HepG2 (cell line): ENCODE data around the gene ZDHHC15. TPM values are rescaled to one million over a fixed set of nuclear protein-coding genes. Genes with fewer than 3 reads are reported as not detected.
"Not testable (repeated sequence)": the region's sequence is repeated elsewhere in the genome, so short reads cannot be mapped to it uniquely, and the experiment has no call there.

Experiments used
- ATAC-seq: fragments of 200-7000 bp; cut with Tn5 transposase; 3 replicates; pipeline ENCODE4 v1.9.1; 2020; ENCODE audit warnings: mild to moderate bottlenecking, moderate library complexity
- BruUV-seq: library from RNA; stranded (reverse); fragments of 400-500 nt; replicated peaks from 2 replicates; lab custom pipeline; 2021; lab: Mats Ljungman, UMichigan
- CTCF ChIA-PET: fragments of 300-600 bp; formaldehyde crosslinking; extraction: SDS; loops from one replicate; lab custom pipeline; 2021; ENCODE audit warnings: low total read pairs, inconsistent platforms, low intra/inter-chr PET ratio; lab: Yijun Ruan, JAX
- POLR2A ChIA-PET: fragments of 350-600 bp; sonication (Branson Sonifier 250); formaldehyde crosslinking; loops from one replicate; lab custom pipeline; 2020; ENCODE audit warnings: antibody characterized with exemption, inconsistent platforms; lab: Yijun Ruan, JAX
- DNase-seq: peaks from one replicate; pipeline ENCODE4 v3.0.0-alpha.2; 2015; ENCODE audit warnings: low spot score
- FAIRE-seq: peaks from 3 replicates; lab custom pipeline; 2011; peaks lifted over from hg19 to GRCh38; lab: Jason Lieb, UNC
- H2AFZ ChIP-seq: one replicate; pipeline ENCODE4 v1.6.1; 2011; ENCODE audit warnings: low read length, inconsistent platforms
- H3K27ac ChIP-seq: fragments of 300-600 bp; 3 replicates; pipeline ENCODE4 v1.8.0; 2011; ENCODE audit warnings: mixed run types, mild to moderate bottlenecking, mixed read lengths, low read length, inconsistent platforms; ENCODE audit not compliant: insufficient read depth; ENCODE audit errors: extremely low read length
- H3K27me3 ChIP-seq, 2 experiments: fragments of 200-600 bp in 1 of 2; 2 replicates in 1 of 2; 3 replicates in 1 of 2; pipeline versions ENCODE4 v1.6.0 to v1.8.0; 2011; ENCODE audit warnings: low read length in 2 of 2, mild to moderate bottlenecking in 2 of 2, moderate library complexity in 2 of 2, inconsistent platforms in 1 of 2; ENCODE audit not compliant: insufficient read depth in 2 of 2, control insufficient read depth in 1 of 2
- H3K36me3 ChIP-seq, 2 experiments: fragments of 200-600 bp in 1 of 2; replicated peaks in 1 of 2; 2 replicates in 1 of 2; 3 replicates in 1 of 2; pipeline versions ENCODE4 v1.5.1 to v1.8.0; 2011; ENCODE audit warnings: low read length in 2 of 2, inconsistent platforms in 1 of 2; ENCODE audit not compliant: insufficient read depth in 2 of 2, control insufficient read depth in 1 of 2
- H3K4me1 ChIP-seq: 2 replicates; pipeline ENCODE4 v1.5.1; 2012; ENCODE audit warnings: low read length, inconsistent platforms; ENCODE audit not compliant: insufficient read depth
- H3K4me2 ChIP-seq: 2 replicates; pipeline ENCODE4 v1.6.0; 2011; ENCODE audit warnings: low read depth, low read length, inconsistent platforms
- H3K4me3 ChIP-seq, 3 experiments: fragments of 200-600 bp in 1 of 3; sonication (generic), shearing (Covaris generic) in 1 of 3; replicated peaks in 1 of 3; 2 replicates each; pipeline ENCODE4 v1.5.1; 2011 to 2016; ENCODE audit warnings: low read length in 3 of 3, inconsistent platforms in 2 of 3, low read depth in 2 of 3, mild to moderate bottlenecking in 2 of 3, control low read depth in 1 of 3, mixed read lengths in 1 of 3; ENCODE audit not compliant: insufficient read depth in 1 of 3
- H3K79me2 ChIP-seq: one replicate; pipeline ENCODE4 v1.6.1; 2011; ENCODE audit warnings: low read length, inconsistent platforms; ENCODE audit not compliant: insufficient read depth
- H3K9ac ChIP-seq: 2 replicates; pipeline ENCODE4 v1.6.0; 2011; ENCODE audit warnings: mild to moderate bottlenecking, low read depth, low read length, inconsistent platforms; ENCODE audit not compliant: insufficient read depth
- H3K9me3 ChIP-seq: 2 replicates; pipeline ENCODE4 v1.5.1; 2012; ENCODE audit warnings: mild to moderate bottlenecking, low read length
- H4K20me1 ChIP-seq: 2 replicates; pipeline ENCODE4 v1.6.0; 2011; ENCODE audit warnings: inconsistent platforms, mild to moderate bottlenecking, low read length, moderate library complexity; ENCODE audit not compliant: insufficient read depth
- WGBS: methylation state at CpG from one replicate; pipeline ENCODE4 v1.1.6; 2017; ENCODE audit warnings: low lambda C conversion rate; 5-methylcytosine and 5-hydroxymethylcytosine counted together
- in situ Hi-C: cut with HindIII; loops from 2 replicates; pipeline ENCODE4 v1.10.0; 2017; ENCODE audit warnings: low pct_unique_long_range_greater_than_20kb; ENCODE audit not compliant: extremely low pct_ligation_motif_present
- intact Hi-C: fragments of 100-400 bp; cut with micrococcal nuclease; formaldehyde crosslinking; loops from one replicate; pipeline ENCODE4 v1.10.0; 2022; ENCODE audit not compliant: unreplicated experiment
- polyA plus RNA-seq, 8 experiments: library from polyadenylated mRNA; depleted of rRNA in 3 of 8; stranded (reverse) in 7 of 8; unstranded in 1 of 8; fragments of >200 nt; fragmentation: Illumina TruSeq in 4 of 8; extraction: Trizol in 4 of 8; gene quantifications; 2 replicates each; pipeline versions ENCODE4 v1.2.1 to v1.2.3, GENCODE V29; 2011 to 2016; ENCODE audit warnings: low read depth in 4 of 8, missing spikeins in 1 of 8, mixed read lengths in 1 of 8; ENCODE audit not compliant: insufficient read depth in 1 of 8
- total RNA-seq, 5 experiments: library from RNA; depleted of rRNA; stranded (reverse); fragments of >200 nt; fragmentation: Illumina TruSeq; extraction: Trizol; gene quantifications; 2 replicates each; pipeline ENCODE4 v1.2.3, GENCODE V29; 2016; ENCODE audit warnings: low read depth in 1 of 5
- TF ChIP-seq, protein P1 (sequence below): sonication (generic); formaldehyde crosslinking; IDR thresholded peaks from 2 replicates; pipeline ENCODE4 v1.4.0; 2020; ENCODE audit warnings: missing genetic modification reagents

The ZDHHC15 gene
- total and polyA plus RNA-seq, 2 of the 13 experiments (the other 11 are each of a cell fraction or from before 2014, with no cell fraction given): 0.20 TPM; not detected in 1

DNA sequence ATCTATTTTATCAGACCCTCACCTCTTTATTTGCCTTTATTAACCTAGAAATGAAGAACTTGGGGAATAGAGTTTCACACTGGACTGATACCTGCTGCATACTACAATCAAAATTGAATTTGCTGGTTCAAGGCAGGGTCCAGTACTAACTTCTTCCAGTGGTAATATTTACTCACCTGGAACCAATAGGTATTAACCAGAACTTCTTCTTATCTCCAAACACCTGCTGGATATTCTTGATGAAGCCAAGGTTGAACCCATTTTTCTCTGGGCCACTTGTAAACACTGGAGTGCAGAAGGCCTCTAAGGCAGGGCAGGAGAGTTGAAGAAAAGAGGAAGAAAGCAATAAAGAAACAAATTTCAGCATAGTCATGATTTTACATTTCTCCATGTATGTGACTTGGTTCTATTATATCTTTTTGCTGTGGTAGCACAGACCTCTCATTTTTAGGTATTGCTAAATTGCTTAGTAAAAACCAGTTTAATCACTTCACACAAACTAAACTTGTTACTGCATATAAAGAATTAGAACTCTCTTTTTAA lies 101.1 kb downstream of the ZDHHC15 start:
- no peaks in the 10 kb centered on the region for H3K4me1 ChIP-seq
- POLR2A ChIA-PET: no interaction called here
- TF ChIP-seq, protein P1, sequence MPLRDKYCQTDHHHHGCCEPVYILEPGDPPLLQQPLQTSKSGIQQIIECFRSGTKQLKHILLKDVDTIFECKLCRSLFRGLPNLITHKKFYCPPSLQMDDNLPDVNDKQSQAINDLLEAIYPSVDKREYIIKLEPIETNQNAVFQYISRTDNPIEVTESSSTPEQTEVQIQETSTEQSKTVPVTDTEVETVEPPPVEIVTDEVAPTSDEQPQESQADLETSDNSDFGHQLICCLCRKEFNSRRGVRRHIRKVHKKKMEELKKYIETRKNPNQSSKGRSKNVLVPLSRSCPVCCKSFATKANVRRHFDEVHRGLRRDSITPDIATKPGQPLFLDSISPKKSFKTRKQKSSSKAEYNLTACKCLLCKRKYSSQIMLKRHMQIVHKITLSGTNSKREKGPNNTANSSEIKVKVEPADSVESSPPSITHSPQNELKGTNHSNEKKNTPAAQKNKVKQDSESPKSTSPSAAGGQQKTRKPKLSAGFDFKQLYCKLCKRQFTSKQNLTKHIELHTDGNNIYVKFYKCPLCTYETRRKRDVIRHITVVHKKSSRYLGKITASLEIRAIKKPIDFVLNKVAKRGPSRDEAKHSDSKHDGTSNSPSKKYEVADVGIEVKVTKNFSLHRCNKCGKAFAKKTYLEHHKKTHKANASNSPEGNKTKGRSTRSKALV (CRISPR knock-in tag): no peak
- TF ChIP-seq, all 625 proteins: peak for 0
- Histone ChIP-seq H3K4me2 (no peak overlapping the region), H4K20me1 (no peaks in the 10 kb centered on the region), H3K27me3 (no peaks in the 10 kb centered on the region), H3K36me3 (no peaks in the 10 kb centered on the region), H3K79me2 (no peaks in the 10 kb centered on the region), H3K27ac (no peak overlapping the region), H3K9me3 (no peaks in the 10 kb centered on the region), H3K4me3 (no peak overlapping the region), H3K9ac (no peak overlapping the region), H2AFZ (no peak overlapping the region)
- ATAC-seq (no peak), DNase-seq (no peak), FAIRE-seq (no peak)
- no TSS peak for BruUV-seq
- CTCF ChIA-PET: no interaction called here
- in situ Hi-C loops (no loop called here), intact Hi-C loops (no loop called here)

DNA sequence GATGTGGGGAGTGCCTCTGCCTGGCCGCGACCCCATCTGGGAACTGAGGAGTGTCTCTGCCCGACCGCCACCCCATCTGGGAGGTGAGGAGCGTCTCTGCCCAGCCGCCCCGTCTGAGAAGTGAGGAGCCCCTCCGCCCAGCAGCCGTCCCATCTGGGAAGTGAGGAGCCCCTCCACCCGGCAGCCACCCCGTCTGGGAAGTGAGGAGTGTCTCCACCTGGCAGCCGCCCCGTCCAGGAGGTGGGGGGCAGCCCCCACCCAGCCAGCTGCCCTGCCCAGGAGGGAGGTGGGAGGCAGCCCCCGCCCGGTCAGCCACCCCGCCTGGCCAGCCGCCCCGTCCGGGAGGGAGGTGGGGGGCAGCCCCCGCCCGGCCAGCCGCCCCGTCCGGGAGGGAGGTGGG lies 115.7 kb downstream of the ZDHHC15 start:
- H2AFZ ChIP-seq, H3K4me3 ChIP-seq, POLR2A ChIA-PET, H3K79me2 ChIP-seq, intact Hi-C loops, FAIRE-seq, H3K27me3 ChIP-seq, H4K20me1 ChIP-seq, CTCF ChIA-PET, H3K4me2 ChIP-seq, H3K36me3 ChIP-seq, BruUV-seq, H3K9ac ChIP-seq, H3K27ac ChIP-seq, in situ Hi-C loops, DNase-seq, H3K4me1 ChIP-seq, ATAC-seq, H3K9me3 ChIP-seq: not testable (repeated sequence)
- no CpG with 5 or more reads among the region's 24 CpGs for WGBS
